Ishikawa (cell line): ENCODE results near the gene TRPM1.

Experiments used
- CREB1 ChIP-seq: IDR thresholded peaks from 2 replicates; pipeline ENCODE4 v1.6.1; 2012; ENCODE audit warnings: low read depth
- EGR1 ChIP-seq: IDR thresholded peaks from 2 replicates; pipeline ENCODE4 v1.6.1; 2012
- EP300 ChIP-seq: IDR thresholded peaks from 2 replicates; pipeline ENCODE4 v1.6.1; 2012; ENCODE audit warnings: borderline replicate concordance
- RAD21 ChIP-seq: IDR thresholded peaks from 2 replicates; pipeline ENCODE4 v1.6.1; 2012; ENCODE audit warnings: low read depth
- REST ChIP-seq: IDR thresholded peaks from 2 replicates; pipeline ENCODE4 v1.6.1; 2012; ENCODE audit warnings: low read depth, mild to moderate bottlenecking
- TAF1 ChIP-seq: IDR thresholded peaks from 2 replicates; pipeline ENCODE4 v1.6.1; 2012; ENCODE audit warnings: low read depth, mild to moderate bottlenecking
- TEAD4 ChIP-seq: IDR thresholded peaks from 2 replicates; pipeline ENCODE4 v1.6.1; 2012
- YY1 ChIP-seq: IDR thresholded peaks from 2 replicates; pipeline ENCODE4 v1.6.1; 2012; ENCODE audit warnings: low read depth
- TF ChIP-seq, protein P1 (sequence below): IDR thresholded peaks from 2 replicates; pipeline ENCODE4 v1.6.1; 2012

DNA sequence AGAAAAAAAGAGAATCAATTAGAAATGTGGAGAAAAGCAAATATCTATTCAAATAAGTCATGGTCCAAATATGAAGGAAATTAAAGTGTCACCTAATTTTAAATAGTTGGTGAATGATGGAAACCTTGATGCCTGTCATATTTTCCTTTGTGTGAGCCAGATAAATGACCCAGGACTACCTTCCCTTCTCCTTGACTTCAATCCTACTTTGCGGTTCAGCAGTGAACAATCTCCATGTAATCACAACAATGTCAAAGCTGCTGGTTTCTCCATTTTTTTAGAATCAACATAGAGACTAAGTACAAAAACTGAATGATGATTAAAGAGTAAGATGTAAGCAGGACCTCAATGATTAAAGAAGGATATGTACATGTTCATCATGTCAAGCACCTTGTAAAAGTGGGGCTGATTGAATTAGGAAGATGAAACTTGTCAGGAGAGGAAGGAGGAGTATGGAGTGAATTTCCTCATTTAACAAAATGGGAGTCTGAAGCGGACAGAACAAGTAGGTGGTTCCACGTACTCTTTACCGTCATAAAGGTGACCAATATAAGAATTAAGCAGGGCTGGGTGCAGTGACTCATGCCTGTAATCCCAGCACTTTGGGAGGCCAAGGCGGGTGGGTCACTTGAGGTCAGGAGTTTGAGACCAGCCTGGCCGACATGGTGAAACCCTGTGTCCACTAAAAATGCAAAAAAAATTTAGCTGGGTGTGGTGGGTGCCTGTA, 43.1 kb downstream of the TRPM1 start:
- TF ChIP-seq, protein P1, sequence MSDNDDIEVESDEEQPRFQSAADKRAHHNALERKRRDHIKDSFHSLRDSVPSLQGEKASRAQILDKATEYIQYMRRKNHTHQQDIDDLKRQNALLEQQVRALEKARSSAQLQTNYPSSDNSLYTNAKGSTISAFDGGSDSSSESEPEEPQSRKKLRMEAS: no peak
- TF ChIP-seq EP300: no peak
- TF ChIP-seq EGR1: no peak
- no peak for TF ChIP-seq TAF1
- no peak for TF ChIP-seq REST
- no peak for TF ChIP-seq YY1
- TF ChIP-seq CREB1: no peak
- TF ChIP-seq RAD21: no peak
- no peak for TF ChIP-seq TEAD4
